Breast epithelium (tissue), 3 donors: ENCODE data around the gene MGAT3.

Source experiments
- POLR2A ChIP-seq: fragments of 450-650 bp; IDR thresholded peaks from one replicate; pipeline ENCODE4 v1.6.1; 2016; ENCODE audit warnings: antibody characterized with exemption, mild to moderate bottlenecking, moderate library complexity
- POLR2AphosphoS5 ChIP-seq, 3 donors: sonication (generic); formaldehyde crosslinking; IDR thresholded peaks; one replicate each; pipeline ENCODE4 v1.6.1; 2017; ENCODE audit warnings: antibody characterized with exemption in 3 of 3
- TF ChIP-seq, protein P1 (sequence below), 3 donors: fragments of 450-650 bp; IDR thresholded peaks; one replicate each; pipeline ENCODE4 v1.5.1; 2016 to 2017; ENCODE audit warnings: antibody characterized with exemption in 3 of 3, mild to moderate bottlenecking in 3 of 3, moderate library complexity in 3 of 3

DNA sequence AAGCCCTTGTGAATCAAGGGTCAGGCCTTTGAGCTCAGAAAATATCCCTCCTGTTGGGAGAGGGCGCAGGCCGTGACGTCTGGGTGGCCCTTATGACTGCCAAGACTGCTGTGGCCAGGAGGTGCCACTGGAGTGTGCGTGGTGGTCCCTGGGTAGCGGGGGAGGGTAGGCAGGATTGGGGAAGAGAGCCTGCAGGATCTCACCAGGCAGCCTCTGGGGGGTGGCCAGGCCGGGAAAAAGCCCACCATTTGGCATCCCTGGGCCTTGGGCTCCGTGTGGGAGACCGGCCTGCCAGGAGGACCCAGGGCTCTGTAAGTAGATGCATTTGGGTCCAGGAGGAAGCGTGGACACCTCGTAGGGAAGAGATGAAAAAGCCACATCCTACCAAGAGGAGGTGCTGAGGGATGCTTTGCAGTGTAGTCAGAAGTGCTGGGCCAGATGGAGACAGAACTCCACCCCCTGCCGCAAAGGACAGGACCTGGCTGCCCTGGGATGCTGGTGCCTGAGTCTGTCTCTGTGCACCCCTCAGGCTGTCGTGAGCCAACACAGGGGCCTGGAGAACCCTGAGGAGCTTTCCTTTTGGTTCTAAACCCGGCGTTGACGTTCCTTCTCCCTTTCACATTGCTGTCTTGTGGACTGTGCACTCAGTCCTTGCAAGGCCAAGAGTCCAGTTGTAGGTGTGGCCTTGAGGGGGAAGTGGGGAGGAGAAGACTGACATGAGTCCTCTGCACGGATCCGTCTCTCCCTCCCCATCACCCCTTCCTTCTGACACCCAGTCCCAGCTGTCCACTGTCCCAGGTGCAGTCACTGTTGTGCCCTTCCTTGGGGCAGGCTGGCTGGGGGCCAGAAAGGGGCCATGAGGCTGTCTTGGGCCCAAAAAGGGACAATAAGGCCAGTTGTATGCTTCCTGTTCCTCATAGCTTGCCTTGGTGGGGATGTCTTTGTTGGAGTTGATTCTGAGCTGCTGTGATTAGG is 32.6 kb downstream of the MGAT3 start:
- TF ChIP-seq POLR2AphosphoS5 (IDR thresholded peaks at IDR 0.05) (no peak), POLR2A (no peak)
- TF ChIP-seq, protein P1, sequence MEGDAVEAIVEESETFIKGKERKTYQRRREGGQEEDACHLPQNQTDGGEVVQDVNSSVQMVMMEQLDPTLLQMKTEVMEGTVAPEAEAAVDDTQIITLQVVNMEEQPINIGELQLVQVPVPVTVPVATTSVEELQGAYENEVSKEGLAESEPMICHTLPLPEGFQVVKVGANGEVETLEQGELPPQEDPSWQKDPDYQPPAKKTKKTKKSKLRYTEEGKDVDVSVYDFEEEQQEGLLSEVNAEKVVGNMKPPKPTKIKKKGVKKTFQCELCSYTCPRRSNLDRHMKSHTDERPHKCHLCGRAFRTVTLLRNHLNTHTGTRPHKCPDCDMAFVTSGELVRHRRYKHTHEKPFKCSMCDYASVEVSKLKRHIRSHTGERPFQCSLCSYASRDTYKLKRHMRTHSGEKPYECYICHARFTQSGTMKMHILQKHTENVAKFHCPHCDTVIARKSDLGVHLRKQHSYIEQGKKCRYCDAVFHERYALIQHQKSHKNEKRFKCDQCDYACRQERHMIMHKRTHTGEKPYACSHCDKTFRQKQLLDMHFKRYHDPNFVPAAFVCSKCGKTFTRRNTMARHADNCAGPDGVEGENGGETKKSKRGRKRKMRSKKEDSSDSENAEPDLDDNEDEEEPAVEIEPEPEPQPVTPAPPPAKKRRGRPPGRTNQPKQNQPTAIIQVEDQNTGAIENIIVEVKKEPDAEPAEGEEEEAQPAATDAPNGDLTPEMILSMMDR (IDR thresholded peaks at IDR 0.05) = no peak
